ENCODE results near the gene ZNF182.
"Not testable (repeated sequence)": the region's sequence is repeated elsewhere in the genome, so short reads cannot be mapped to it uniquely, and the experiment has no call there.

GRCh38 chrX:48030641-48031173, 26.9 kb upstream of the ZNF182 start:
- not testable (repeated sequence) for TF ChIP-seq CTCF (conservative IDR thresholded peaks at IDR 0.05; ENCODE audit: low read length); EZH2phosphoT487 (IDR thresholded peaks at IDR 0.05; ENCODE audit: borderline replicate concordance)

Data from Loucy (cell line).